Measurements from ENCODE around the gene CDK6.

DNA sequence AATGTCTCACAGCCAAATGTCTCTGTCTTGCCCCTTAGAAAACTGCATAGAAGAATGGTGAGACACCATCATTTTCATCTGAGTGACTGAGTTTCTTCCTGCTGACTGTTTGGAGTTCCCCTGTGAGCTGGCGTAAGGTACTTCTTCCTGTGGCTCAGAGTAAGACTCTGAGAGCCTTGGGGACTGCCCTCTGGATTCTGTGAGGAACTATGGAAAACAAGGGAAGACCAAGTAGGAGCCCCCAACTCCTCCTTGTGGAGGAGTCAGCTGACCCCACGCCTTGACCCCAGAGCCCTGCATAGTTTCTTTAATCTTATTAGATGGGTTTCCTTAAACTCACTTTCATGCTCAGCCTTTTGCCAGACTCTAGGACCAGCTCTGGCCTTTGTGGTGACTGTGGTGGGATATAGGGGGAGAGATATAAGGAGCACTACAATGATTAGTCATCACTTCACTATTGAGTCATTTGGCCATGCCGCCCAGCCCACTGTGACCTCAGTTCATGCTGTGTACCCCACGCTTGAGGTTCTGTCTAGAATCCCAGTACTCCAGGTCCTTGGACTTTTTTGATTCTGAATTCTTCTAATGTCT is 194.4 kb downstream of the CDK6 start:
- TF ChIP-seq CTCF (IDR thresholded peaks at IDR 0.05; ENCODE audit: borderline replicate concordance, extremely low read depth, low read length, poor library complexity, severe bottlenecking): no peak
- no peak for TF ChIP-seq EZH2 (IDR thresholded peaks at IDR 0.05; ENCODE audit: borderline replicate concordance, low read depth, low read length, severe bottlenecking)
